PC-3 (cell line): ENCODE data around the gene UBE2E2.

Experiments used
- EZH2 ChIP-seq: fragments of 300-600 bp; sonication (generic); IDR thresholded peaks from one replicate; pipeline ENCODE4 v1.6.1; 2017; ENCODE audit warnings: antibody characterized with exemption, mild to moderate bottlenecking, low read length; ENCODE audit not compliant: unreplicated experiment
- EZH2phosphoT487 ChIP-seq: fragments of 300-600 bp; sonication (generic); IDR thresholded peaks from 2 replicates; pipeline ENCODE4 v1.6.1; 2018; ENCODE audit warnings: mild to moderate bottlenecking, antibody characterized with exemption, low read length, borderline replicate concordance
- TF ChIP-seq, protein P1 (sequence below): fragments of 300-600 bp; sonication (generic); conservative IDR thresholded peaks from 2 replicates; pipeline ENCODE4 v1.5.1; 2017; ENCODE audit warnings: antibody characterized with exemption, low read depth, mild to moderate bottlenecking, low read length

DNA sequence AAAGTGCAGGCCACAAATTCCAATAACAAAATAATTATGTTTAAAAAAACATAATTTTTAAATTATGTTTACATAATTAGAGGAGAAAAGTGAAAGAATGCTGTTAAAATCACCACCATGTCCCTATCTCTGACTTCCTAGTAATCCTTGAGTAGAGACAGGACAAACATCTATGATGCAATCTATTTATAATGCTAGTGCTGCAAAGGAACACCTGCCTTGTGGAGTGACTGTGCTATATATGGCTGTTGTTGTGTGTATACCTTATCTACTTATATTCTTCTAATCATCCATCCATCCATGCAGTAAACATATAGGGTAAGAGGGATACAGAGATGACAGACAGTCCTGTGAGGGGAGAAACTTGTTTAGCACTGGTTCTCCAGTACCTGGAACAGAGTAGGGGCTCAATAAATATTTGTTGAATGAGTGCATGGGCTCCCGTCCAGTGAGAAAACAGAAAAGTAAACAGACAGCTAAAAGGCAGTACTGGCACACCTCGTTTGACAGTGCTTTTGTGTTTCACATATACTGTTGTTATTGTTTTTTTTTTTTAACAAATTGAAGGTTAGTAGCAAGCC, 373.3 kb downstream of the UBE2E2 start:
- TF ChIP-seq, protein P1, sequence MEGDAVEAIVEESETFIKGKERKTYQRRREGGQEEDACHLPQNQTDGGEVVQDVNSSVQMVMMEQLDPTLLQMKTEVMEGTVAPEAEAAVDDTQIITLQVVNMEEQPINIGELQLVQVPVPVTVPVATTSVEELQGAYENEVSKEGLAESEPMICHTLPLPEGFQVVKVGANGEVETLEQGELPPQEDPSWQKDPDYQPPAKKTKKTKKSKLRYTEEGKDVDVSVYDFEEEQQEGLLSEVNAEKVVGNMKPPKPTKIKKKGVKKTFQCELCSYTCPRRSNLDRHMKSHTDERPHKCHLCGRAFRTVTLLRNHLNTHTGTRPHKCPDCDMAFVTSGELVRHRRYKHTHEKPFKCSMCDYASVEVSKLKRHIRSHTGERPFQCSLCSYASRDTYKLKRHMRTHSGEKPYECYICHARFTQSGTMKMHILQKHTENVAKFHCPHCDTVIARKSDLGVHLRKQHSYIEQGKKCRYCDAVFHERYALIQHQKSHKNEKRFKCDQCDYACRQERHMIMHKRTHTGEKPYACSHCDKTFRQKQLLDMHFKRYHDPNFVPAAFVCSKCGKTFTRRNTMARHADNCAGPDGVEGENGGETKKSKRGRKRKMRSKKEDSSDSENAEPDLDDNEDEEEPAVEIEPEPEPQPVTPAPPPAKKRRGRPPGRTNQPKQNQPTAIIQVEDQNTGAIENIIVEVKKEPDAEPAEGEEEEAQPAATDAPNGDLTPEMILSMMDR = no peak
- TF ChIP-seq EZH2 (no peak), EZH2phosphoT487 (no peak)
